Muscle layer of colon (tissue), 2 donors: ENCODE data around the gene TNN.
A peak's percentile ranks its signal among the peaks of the same experiment; 100 is the strongest.

Experiments used
- H3K27ac ChIP-seq: one replicate; pipeline ENCODE4 v1.7.0; 2013; ENCODE audit warnings: low read depth, mild to moderate bottlenecking, low read length, moderate library complexity
- H3K27me3 ChIP-seq, 2 donors: one replicate each; pipeline ENCODE4 v1.7.0; 2013; ENCODE audit warnings: low read length in 2 of 2, mild to moderate bottlenecking in 2 of 2; ENCODE audit not compliant: insufficient read depth in 2 of 2, control insufficient read depth in 1 of 2
- H3K36me3 ChIP-seq: one replicate; pipeline ENCODE4 v1.7.0; 2013; ENCODE audit warnings: mild to moderate bottlenecking, low read length; ENCODE audit not compliant: insufficient read depth
- H3K4me1 ChIP-seq: one replicate; pipeline ENCODE4 v1.7.0; 2013; ENCODE audit warnings: mild to moderate bottlenecking, low read length; ENCODE audit not compliant: insufficient read depth
- H3K4me3 ChIP-seq, 2 donors: one replicate each; pipeline ENCODE4 v1.7.0; 2013; ENCODE audit warnings: low read length in 2 of 2, low read depth in 1 of 2, mild to moderate bottlenecking in 1 of 2, moderate library complexity in 1 of 2
- H3K9ac ChIP-seq: one replicate; pipeline ENCODE4 v1.7.0; 2013; ENCODE audit warnings: low read length
- H3K9me3 ChIP-seq: one replicate; pipeline ENCODE4 v1.7.0; 2013; ENCODE audit warnings: mild to moderate bottlenecking, low read length
- donor health status: abdominal sarcoma.
- donor health status: Adenocarcinoma of cecum.

Gene TNN

GRCh38 chr1:175118375-175119367, 51.0 kb downstream of the TNN start:
- no peak overlapping the region for H3K4me3 ChIP-seq
- H3K4me1 ChIP-seq, result no peaks in the 10 kb centered on the region
- no peak overlapping the region for H3K9ac ChIP-seq
- H3K36me3 ChIP-seq, result no peaks in the 10 kb centered on the region
- no peaks in the 10 kb centered on the region for H3K27me3 ChIP-seq
- H3K9me3 ChIP-seq, result peaks cover 5% of the 10 kb centered on the region
- H3K27ac ChIP-seq, result no peak overlapping the region

- no peak overlapping the region for H3K4me3 ChIP-seq
- H3K27ac ChIP-seq, result no peak overlapping the region
- no peaks in the 10 kb centered on the region for H3K9me3 ChIP-seq
- H3K27me3 ChIP-seq, result no peaks in the 10 kb centered on the region
- H3K9ac ChIP-seq, result no peak overlapping the region
- H3K4me1 ChIP-seq, result no peaks in the 10 kb centered on the region
- no peaks in the 10 kb centered on the region for H3K36me3 ChIP-seq
Observed at GRCh38 chr1:175120511-175120910, 52.9 kb downstream of the TNN start.

- Histone ChIP-seq H3K9me3 (no peaks in the 10 kb centered on the region), H3K9ac (no peak overlapping the region), H3K27me3 (no peaks in the 10 kb centered on the region), H3K36me3 (no peaks in the 10 kb centered on the region), H3K4me1 (peaks cover 23% of the 10 kb centered on the region), H3K4me3 (no peak overlapping the region), H3K27ac (no peak overlapping the region)
Observed at GRCh38 chr1:175124861-175125260, 57.2 kb downstream of the TNN start.

- Histone ChIP-seq H3K27ac (no peak overlapping the region), H3K27me3 (no peaks in the 10 kb centered on the region), H3K4me3 (no peak overlapping the region), H3K9me3 (no peaks in the 10 kb centered on the region), H3K36me3 (no peaks in the 10 kb centered on the region), H3K9ac (no peak overlapping the region), H3K4me1 (peaks cover 37% of the 10 kb centered on the region)
Observed at GRCh38 chr1:175126347-175126746, 58.7 kb downstream of the TNN start.

GRCh38 chr1:175127565-175127964, 59.9 kb downstream of the TNN start:
- H3K4me3 ChIP-seq, result no peak overlapping the region
- no peak overlapping the region for H3K27ac ChIP-seq
- H3K9ac ChIP-seq, result no peak overlapping the region
- no peaks in the 10 kb centered on the region for H3K9me3 ChIP-seq
- H3K4me1 ChIP-seq, result peaks cover 49% of the 10 kb centered on the region
- H3K36me3 ChIP-seq, result no peaks in the 10 kb centered on the region
- H3K27me3 ChIP-seq, result no peaks in the 10 kb centered on the region

GRCh38 chr1:175128523-175128922, 60.9 kb downstream of the TNN start:
- no peak overlapping the region for H3K4me3 ChIP-seq
- no peaks in the 10 kb centered on the region for H3K36me3 ChIP-seq
- peaks cover 56% of the 10 kb centered on the region for H3K4me1 ChIP-seq
- H3K9me3 ChIP-seq, result no peaks in the 10 kb centered on the region
- peak overlapping the region; percentile 56 for H3K27ac ChIP-seq
- no peak overlapping the region for H3K9ac ChIP-seq
- H3K27me3 ChIP-seq, result no peaks in the 10 kb centered on the region

GRCh38 chr1:175129182-175129581, 61.5 kb downstream of the TNN start:
- H3K27ac ChIP-seq, result peak overlapping the region; percentile 47
- H3K4me1 ChIP-seq, result peaks cover 56% of the 10 kb centered on the region
- H3K27me3 ChIP-seq, result no peaks in the 10 kb centered on the region
- H3K4me3 ChIP-seq, result no peak overlapping the region
- H3K36me3 ChIP-seq, result no peaks in the 10 kb centered on the region
- no peak overlapping the region for H3K9ac ChIP-seq
- H3K9me3 ChIP-seq, result no peaks in the 10 kb centered on the region

GRCh38 chr1:175129644-175129996, 62.0 kb downstream of the TNN start:
- H3K36me3 ChIP-seq, result no peaks in the 10 kb centered on the region
- peaks cover 56% of the 10 kb centered on the region for H3K4me1 ChIP-seq

GRCh38 chr1:175129997-175130648, 62.5 kb downstream of the TNN start:
- Histone ChIP-seq H3K27ac (peak overlapping the region; percentile 47), H3K27me3 (no peaks in the 10 kb centered on the region), H3K4me3 (no peak overlapping the region), H3K36me3 (no peaks in the 10 kb centered on the region), H3K4me1 (peaks cover 56% of the 10 kb centered on the region), H3K9ac (no peak overlapping the region), H3K9me3 (no peaks in the 10 kb centered on the region)

More at GRCh38 chr1:175129644-175129996, 62.0 kb downstream of the TNN start:
- Histone ChIP-seq H3K27me3 (no peaks in the 10 kb centered on the region), H3K4me3 (no peak overlapping the region), H3K27ac (peak overlapping the region; percentile 47), H3K9me3 (no peaks in the 10 kb centered on the region), H3K9ac (no peak overlapping the region)

- Histone ChIP-seq H3K27ac (peak overlapping the region; percentile 47), H3K9ac (no peak overlapping the region), H3K4me3 (no peak overlapping the region), H3K27me3 (no peaks in the 10 kb centered on the region), H3K36me3 (no peaks in the 10 kb centered on the region), H3K4me1 (peaks cover 56% of the 10 kb centered on the region), H3K9me3 (no peaks in the 10 kb centered on the region)
Observed at GRCh38 chr1:175130649-175131045, 63.0 kb downstream of the TNN start.

GRCh38 chr1:175131095-175131494, 63.5 kb downstream of the TNN start:
- Histone ChIP-seq H3K4me1 (peaks cover 56% of the 10 kb centered on the region), H3K4me3 (no peak overlapping the region), H3K27ac (no peak overlapping the region), H3K9ac (no peak overlapping the region), H3K36me3 (no peaks in the 10 kb centered on the region), H3K27me3 (no peaks in the 10 kb centered on the region), H3K9me3 (no peaks in the 10 kb centered on the region)
